Smooth muscle cell (in vitro differentiated cells): Measurements from ENCODE around the gene ULK1. TPM values are rescaled to one million over a fixed set of nuclear protein-coding genes. Genes with fewer than 3 reads are reported as not detected.

Experiments
- DNase-seq: peaks from one replicate; lab custom pipeline; 2025; ENCODE audit not compliant: unreplicated experiment; lab: John Stamatoyannopoulos, UW
- H2AFZ ChIP-seq: fragments of 200-600 bp; sonication (generic); 2 replicates; pipeline ENCODE4 v1.6.0; 2016; ENCODE audit warnings: antibody characterized with exemption, low read depth, mild to moderate bottlenecking
- H3F3A ChIP-seq: fragments of 200-600 bp; sonication (generic); 2 replicates; pipeline ENCODE4 v1.6.0; 2017; ENCODE audit warnings: antibody characterized with exemption, low read depth
- H3K27ac ChIP-seq: fragments of 200-600 bp; sonication (generic); 2 replicates; pipeline ENCODE4 v1.5.1; 2016; ENCODE audit warnings: low read depth, mild to moderate bottlenecking
- H3K27me3 ChIP-seq: fragments of 200-600 bp; sonication (generic); 2 replicates; pipeline ENCODE4 v1.6.1; 2016; ENCODE audit warnings: low read depth, mild to moderate bottlenecking
- H3K36me3 ChIP-seq: fragments of 200-600 bp; sonication (generic); 2 replicates; pipeline ENCODE4 v1.5.1; 2016; ENCODE audit warnings: low read depth
- H3K4me1 ChIP-seq: fragments of 200-600 bp; sonication (generic); 2 replicates; pipeline ENCODE4 v1.5.1; 2016; ENCODE audit warnings: low read depth
- H3K4me2 ChIP-seq: fragments of 200-600 bp; sonication (generic); 2 replicates; pipeline ENCODE4 v1.6.0; 2016; ENCODE audit warnings: mild to moderate bottlenecking
- H3K4me3 ChIP-seq: fragments of 200-600 bp; sonication (generic); 2 replicates; pipeline ENCODE4 v1.5.1; 2016; ENCODE audit warnings: mild to moderate bottlenecking
- H3K79me2 ChIP-seq: fragments of 200-600 bp; sonication (generic); 2 replicates; pipeline ENCODE4 v1.6.0; 2016; ENCODE audit warnings: low read depth, mild to moderate bottlenecking
- H3K9ac ChIP-seq: fragments of 200-600 bp; sonication (generic); 2 replicates; pipeline ENCODE4 v1.6.0; 2016; ENCODE audit warnings: low read depth
- H3K9me3 ChIP-seq: fragments of 200-600 bp; sonication (generic); replicated peaks from 2 replicates; pipeline ENCODE4 v1.5.1; 2016; ENCODE audit warnings: low read depth
- H4K20me1 ChIP-seq: fragments of 200-600 bp; sonication (generic); 2 replicates; pipeline ENCODE4 v1.6.0; 2016; ENCODE audit warnings: low read depth
- WGBS: methylation state at CpG from one replicate; pipeline ENCODE4 v1.1.7; 2016; ENCODE audit warnings: low lambda C conversion rate; 5-methylcytosine and 5-hydroxymethylcytosine counted together
- polyA plus RNA-seq: library from polyadenylated mRNA; unstranded; fragments of >200 nt; fragmentation: Nextera tagmentation; extraction: Ambion mirVana; gene quantifications from 2 replicates; pipeline ENCODE4 v1.2.1, GENCODE V29; 2016
- total RNA-seq: library from RNA; depleted of rRNA; stranded (reverse); fragments of >200 nt; gene quantifications from 2 replicates; pipeline ENCODE4 v1.2.3, GENCODE V29; 2014
- TF ChIP-seq, protein P1 (sequence below): fragments of 200-600 bp; sonication (generic); IDR thresholded peaks from 2 replicates; pipeline ENCODE4 v1.5.1; 2017; ENCODE audit warnings: borderline replicate concordance, mild to moderate bottlenecking, antibody characterized with exemption; ENCODE audit not compliant: insufficient read depth, poor library complexity, severe bottlenecking

ULK1 gene
- total and polyA plus RNA-seq, 2 experiments from 2014 or later, result 8.5 to 10.5 TPM

DNA sequence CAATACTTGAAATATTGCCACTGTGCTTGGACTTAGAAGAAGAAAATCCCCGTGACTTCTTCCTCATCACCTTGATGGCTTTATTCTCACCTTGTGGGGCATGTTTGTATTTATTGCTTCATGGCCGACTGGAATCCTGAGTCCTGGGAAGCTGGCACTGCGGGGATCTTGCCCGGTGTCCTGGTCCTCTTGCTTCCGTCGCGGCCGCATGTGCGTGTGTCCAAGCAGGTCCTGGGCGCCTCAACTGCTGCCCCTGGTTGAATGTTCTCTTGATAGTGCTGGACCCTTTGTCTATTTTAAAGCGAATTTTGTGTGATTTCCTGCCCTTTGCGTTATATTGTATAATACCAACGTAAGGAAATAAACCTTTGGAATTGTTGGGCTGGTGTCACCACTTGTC lies 28.4 kb downstream of the ULK1 start:
- WGBS, result 96% methylated on average over 13 of the region's 13 CpGs

DNA sequence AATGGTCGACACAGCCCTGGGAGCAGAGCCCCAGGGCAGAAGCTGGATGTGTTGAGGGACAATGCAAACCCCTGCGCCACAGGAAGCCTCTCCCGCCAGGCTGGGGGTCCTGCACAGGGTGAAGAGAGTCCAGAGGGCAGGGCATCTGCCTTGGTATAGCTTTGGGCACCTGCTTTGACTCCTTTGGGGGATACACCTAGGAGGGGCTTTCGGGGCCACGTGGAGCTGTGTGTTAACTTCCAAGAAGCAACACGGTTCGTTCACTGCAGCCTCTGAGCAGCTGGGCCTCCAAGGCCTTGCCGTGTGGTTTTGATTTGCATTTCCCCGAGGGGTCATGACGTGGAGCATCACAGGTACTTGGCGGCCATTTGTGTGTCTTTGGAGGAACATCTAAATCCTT lies 28.8 kb downstream of the ULK1 start:
- DNase-seq, result no peak
- Histone ChIP-seq H3K4me3 (no peak overlapping the region), H3F3A (no peaks in the 10 kb centered on the region), H3K4me1 (no peaks in the 10 kb centered on the region), H3K9ac (no peak overlapping the region), H3K36me3 (no peaks in the 10 kb centered on the region), H2AFZ (no peak overlapping the region), H3K27me3 (no peaks in the 10 kb centered on the region), H3K79me2 (no peaks in the 10 kb centered on the region), H3K27ac (no peak overlapping the region), H3K4me2 (no peak overlapping the region), H3K9me3 (no peaks in the 10 kb centered on the region), H4K20me1 (no peaks in the 10 kb centered on the region)
- 90% methylated on average over 11 of the region's 11 CpGs for WGBS
- TF ChIP-seq, protein P1, sequence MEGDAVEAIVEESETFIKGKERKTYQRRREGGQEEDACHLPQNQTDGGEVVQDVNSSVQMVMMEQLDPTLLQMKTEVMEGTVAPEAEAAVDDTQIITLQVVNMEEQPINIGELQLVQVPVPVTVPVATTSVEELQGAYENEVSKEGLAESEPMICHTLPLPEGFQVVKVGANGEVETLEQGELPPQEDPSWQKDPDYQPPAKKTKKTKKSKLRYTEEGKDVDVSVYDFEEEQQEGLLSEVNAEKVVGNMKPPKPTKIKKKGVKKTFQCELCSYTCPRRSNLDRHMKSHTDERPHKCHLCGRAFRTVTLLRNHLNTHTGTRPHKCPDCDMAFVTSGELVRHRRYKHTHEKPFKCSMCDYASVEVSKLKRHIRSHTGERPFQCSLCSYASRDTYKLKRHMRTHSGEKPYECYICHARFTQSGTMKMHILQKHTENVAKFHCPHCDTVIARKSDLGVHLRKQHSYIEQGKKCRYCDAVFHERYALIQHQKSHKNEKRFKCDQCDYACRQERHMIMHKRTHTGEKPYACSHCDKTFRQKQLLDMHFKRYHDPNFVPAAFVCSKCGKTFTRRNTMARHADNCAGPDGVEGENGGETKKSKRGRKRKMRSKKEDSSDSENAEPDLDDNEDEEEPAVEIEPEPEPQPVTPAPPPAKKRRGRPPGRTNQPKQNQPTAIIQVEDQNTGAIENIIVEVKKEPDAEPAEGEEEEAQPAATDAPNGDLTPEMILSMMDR, result no peak

More for the DNA sequence above, 28.4 kb downstream of the ULK1 start:
- H3F3A ChIP-seq, result no peaks in the 10 kb centered on the region
- no peak overlapping the region for H3K4me3 ChIP-seq
- H3K9ac ChIP-seq, result no peak overlapping the region
- no peaks in the 10 kb centered on the region for H3K79me2 ChIP-seq
- H3K9me3 ChIP-seq, result no peaks in the 10 kb centered on the region
- no peaks in the 10 kb centered on the region for H3K4me1 ChIP-seq
- no peaks in the 10 kb centered on the region for H3K27me3 ChIP-seq
- DNase-seq, result no peak
- H3K36me3 ChIP-seq, result no peaks in the 10 kb centered on the region
- TF ChIP-seq, protein P1, result no peak
- no peak overlapping the region for H2AFZ ChIP-seq
- H3K4me2 ChIP-seq, result no peak overlapping the region
- no peaks in the 10 kb centered on the region for H4K20me1 ChIP-seq
- no peak overlapping the region for H3K27ac ChIP-seq

DNA sequence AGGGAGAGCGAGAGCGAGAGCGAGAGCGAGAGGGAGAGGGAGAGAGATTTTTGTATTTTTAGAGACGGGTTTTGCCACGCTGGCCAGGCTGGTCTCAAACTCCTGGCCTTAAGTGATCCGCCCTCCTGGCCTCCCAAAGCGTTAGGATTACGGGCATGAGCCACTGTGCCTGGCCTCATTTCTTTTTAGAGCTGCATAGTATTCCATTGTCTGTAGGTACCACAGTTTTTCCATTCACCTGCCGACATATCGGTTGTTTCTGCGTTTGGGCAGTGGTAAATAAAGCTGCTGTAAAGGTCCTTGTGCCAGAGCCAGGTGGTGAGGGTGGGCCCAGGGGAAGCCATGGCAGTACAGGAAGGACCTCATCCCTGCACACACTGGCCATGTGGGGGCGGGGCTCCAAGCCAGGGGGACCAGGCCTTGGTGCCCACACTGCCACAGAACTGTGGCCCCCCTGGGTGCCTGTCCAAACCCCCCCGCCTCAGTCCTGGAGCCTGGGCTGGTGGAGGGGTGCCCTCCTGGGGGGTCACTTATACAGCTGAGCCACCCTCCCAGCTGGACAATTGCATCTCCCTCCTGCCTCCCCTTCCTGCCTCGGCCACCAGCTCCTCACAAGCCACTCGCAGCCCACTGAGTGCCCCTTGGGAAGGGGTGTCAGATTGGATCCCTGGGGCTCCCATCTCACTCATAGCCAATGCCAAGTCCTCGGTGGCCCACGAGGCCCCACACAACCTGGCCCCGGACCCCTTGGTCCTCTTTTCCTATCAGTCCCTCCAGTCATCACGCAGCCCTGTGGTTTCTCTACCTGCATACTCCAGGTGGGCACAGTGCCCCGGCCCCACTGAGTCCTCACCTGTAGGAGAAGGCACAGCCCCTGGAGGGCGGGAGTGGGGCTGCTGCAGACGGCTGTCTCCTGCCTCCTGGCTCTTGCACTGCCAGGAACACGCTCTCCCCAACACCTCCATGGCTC lies 33.0 kb downstream of the ULK1 start:
- Histone ChIP-seq H3K79me2 (peaks cover 5% of the 10 kb centered on the region), H3K27ac (no peak overlapping the region), H3K9me3 (no peaks in the 10 kb centered on the region), H3K4me1 (peaks cover 7% of the 10 kb centered on the region), H2AFZ (no peak overlapping the region), H4K20me1 (no peaks in the 10 kb centered on the region), H3K4me2 (no peak overlapping the region), H3K4me3 (no peak overlapping the region), H3K9ac (no peak overlapping the region), H3F3A (no peaks in the 10 kb centered on the region), H3K36me3 (no peaks in the 10 kb centered on the region), H3K27me3 (no peaks in the 10 kb centered on the region)
- 89% methylated on average over 20 of the region's 24 CpGs for WGBS
- DNase-seq, result no peak
- TF ChIP-seq, protein P1, result no peak
